Measurements from ENCODE around the gene SPTLC3.

DNA sequence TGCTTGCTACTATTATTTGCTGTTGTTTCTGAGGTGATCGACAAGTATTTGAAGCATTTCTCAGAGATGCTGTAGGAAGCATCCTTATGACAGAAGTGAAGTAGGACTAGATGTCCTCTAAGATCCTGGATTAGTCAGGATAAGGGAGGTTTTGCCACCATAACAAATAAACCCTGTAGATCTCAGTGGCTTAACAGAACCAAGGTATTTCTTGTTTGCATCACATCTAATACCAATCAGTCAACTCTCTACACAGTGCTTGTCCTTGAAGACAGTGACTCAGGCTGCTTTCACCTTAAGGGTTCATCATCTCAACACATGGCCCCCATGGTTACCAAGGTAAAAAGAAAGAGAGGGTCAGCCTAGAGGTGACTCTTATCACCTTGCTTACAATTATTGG is 119.4 kb downstream of the SPTLC3 start:
- TF ChIP-seq, protein P1, sequence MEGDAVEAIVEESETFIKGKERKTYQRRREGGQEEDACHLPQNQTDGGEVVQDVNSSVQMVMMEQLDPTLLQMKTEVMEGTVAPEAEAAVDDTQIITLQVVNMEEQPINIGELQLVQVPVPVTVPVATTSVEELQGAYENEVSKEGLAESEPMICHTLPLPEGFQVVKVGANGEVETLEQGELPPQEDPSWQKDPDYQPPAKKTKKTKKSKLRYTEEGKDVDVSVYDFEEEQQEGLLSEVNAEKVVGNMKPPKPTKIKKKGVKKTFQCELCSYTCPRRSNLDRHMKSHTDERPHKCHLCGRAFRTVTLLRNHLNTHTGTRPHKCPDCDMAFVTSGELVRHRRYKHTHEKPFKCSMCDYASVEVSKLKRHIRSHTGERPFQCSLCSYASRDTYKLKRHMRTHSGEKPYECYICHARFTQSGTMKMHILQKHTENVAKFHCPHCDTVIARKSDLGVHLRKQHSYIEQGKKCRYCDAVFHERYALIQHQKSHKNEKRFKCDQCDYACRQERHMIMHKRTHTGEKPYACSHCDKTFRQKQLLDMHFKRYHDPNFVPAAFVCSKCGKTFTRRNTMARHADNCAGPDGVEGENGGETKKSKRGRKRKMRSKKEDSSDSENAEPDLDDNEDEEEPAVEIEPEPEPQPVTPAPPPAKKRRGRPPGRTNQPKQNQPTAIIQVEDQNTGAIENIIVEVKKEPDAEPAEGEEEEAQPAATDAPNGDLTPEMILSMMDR (IDR thresholded peaks at IDR 0.05), result no peak
- TF ChIP-seq POLR2A (IDR thresholded peaks at IDR 0.05), result no peak
